Mucosa of descending colon (tissue), 3 donors: ENCODE results near the gene PIGL. TPM values are rescaled to one million over a fixed set of nuclear protein-coding genes. Genes with fewer than 3 reads are reported as not detected.
A peak's percentile ranks its signal among the peaks of the same experiment; 100 is the strongest.

Experiments used
- ATAC-seq: fragments of 200-7000 bp; cut with Tn5 transposase; one replicate; pipeline ENCODE4 v1.9.1; 2020; ENCODE audit warnings: mild to moderate bottlenecking, moderate library complexity
- DNase-seq, 3 donors: peaks; one replicate each; pipeline ENCODE4 v3.0.0-alpha.2; 2020
- H3K36me3 ChIP-seq: fragments of 200-600 bp; one replicate; pipeline ENCODE4 v1.8.0; 2021; ENCODE audit warnings: low read depth, mild to moderate bottlenecking
- H3K4me1 ChIP-seq: fragments of 200-600 bp; one replicate; pipeline ENCODE4 v1.8.0; 2021; ENCODE audit warnings: low read depth, mild to moderate bottlenecking
- H3K4me3 ChIP-seq: fragments of 200-600 bp; one replicate; pipeline ENCODE4 v1.8.0; 2021; ENCODE audit warnings: mild to moderate bottlenecking
- H3K9me3 ChIP-seq: fragments of 200-600 bp; one replicate; pipeline ENCODE4 v1.8.0; 2021; ENCODE audit warnings: mild to moderate bottlenecking
- CTCF ChIP-seq: fragments of 200-600 bp; IDR thresholded peaks from one replicate; pipeline ENCODE4 v1.8.0; 2022; ENCODE audit warnings: antibody characterized with exemption, mild to moderate bottlenecking
- intact Hi-C, 2 donors: fragments of 100-400 bp; cut with DNase I in 1 of 2; cut with micrococcal nuclease in 1 of 2; formaldehyde crosslinking; loops; one replicate each; pipeline versions ENCODE4 v1.11.0 to v1.11.1; 2022; cut with DNase I, micrococcal nuclease
- total RNA-seq, 3 donors: library from RNA; stranded (reverse); fragmentation: NEBNext Ultra II Directional in 2 of 3; extraction: Animal tissue kit (Norgen Biotek cat#: 25700) in 2 of 3; gene quantifications; one replicate each; pipeline versions ENCODE4 v1.2.1 to v1.2.4, GENCODE V29; 2021 to 2023
- donor health status: DM: no; HTN: no; CAD: no; lungs with moderate emphysema.
- donor health status: DM: no; HTN: no; CAD: no.
- donor health status: DM: no; HTN: yes; CAD: no.

The PIGL gene
- total RNA-seq, 3 donors from 2014 or later = 28.2 to 51.8 (median 49.8) TPM

- H3K4me1 ChIP-seq = peaks cover 3% of the 10 kb centered on the region
- no peaks in the 10 kb centered on the region for H3K9me3 ChIP-seq
- H3K36me3 ChIP-seq = no peaks in the 10 kb centered on the region
- no peak for DNase-seq
- intact Hi-C loops = no loop called here
- peak; percentile 87 for ATAC-seq
- no peak overlapping the region for H3K4me3 ChIP-seq
- no peak for TF ChIP-seq CTCF
Observed at GRCh38 chr17:16313139-16314090, 96.4 kb downstream of the PIGL start.

- no peak overlapping the region for H3K4me3 ChIP-seq
- DNase-seq (no peak), ATAC-seq (no peak)
- H3K36me3 ChIP-seq = no peaks in the 10 kb centered on the region
- TF ChIP-seq CTCF = no peak
- H3K9me3 ChIP-seq = no peaks in the 10 kb centered on the region
- H3K4me1 ChIP-seq = peaks cover 3% of the 10 kb centered on the region
- intact Hi-C loops = no loop called here
Observed at GRCh38 chr17:16314189-16314588, 97.2 kb downstream of the PIGL start.

- ATAC-seq (no peak), DNase-seq (no peak)
- intact Hi-C loops = no loop called here
- H3K4me3 ChIP-seq = no peak overlapping the region
- TF ChIP-seq CTCF = no peak
- no peaks in the 10 kb centered on the region for H3K36me3 ChIP-seq
- H3K9me3 ChIP-seq = no peaks in the 10 kb centered on the region
- H3K4me1 ChIP-seq = peaks cover 3% of the 10 kb centered on the region
Observed at GRCh38 chr17:16314859-16315258, 97.8 kb downstream of the PIGL start.

GRCh38 chr17:16319969-16320368 lies 103.0 kb downstream of the PIGL start:
- Histone ChIP-seq H3K9me3 (no peaks in the 10 kb centered on the region), H3K36me3 (no peaks in the 10 kb centered on the region), H3K4me3 (no peak overlapping the region), H3K4me1 (no peaks in the 10 kb centered on the region)
- no peak for TF ChIP-seq CTCF
- no peak for ATAC-seq
- intact Hi-C loops = no loop called here
- no peak for DNase-seq

- no peak for TF ChIP-seq CTCF
- DNase-seq (no peak), ATAC-seq (no peak)
- Histone ChIP-seq H3K9me3 (no peaks in the 10 kb centered on the region), H3K4me3 (no peak overlapping the region), H3K4me1 (no peaks in the 10 kb centered on the region), H3K36me3 (no peaks in the 10 kb centered on the region)
- intact Hi-C loops = no loop called here
Observed at GRCh38 chr17:16322636-16323035, 105.6 kb downstream of the PIGL start.
